ENCODE measurements around the gene METTL1. TPM values are rescaled to one million over a fixed set of nuclear protein-coding genes. Genes with fewer than 3 reads are reported as not detected.

The METTL1 gene
- total RNA-seq, 1 donor from 2014 or later: 5.8 TPM

DNA sequence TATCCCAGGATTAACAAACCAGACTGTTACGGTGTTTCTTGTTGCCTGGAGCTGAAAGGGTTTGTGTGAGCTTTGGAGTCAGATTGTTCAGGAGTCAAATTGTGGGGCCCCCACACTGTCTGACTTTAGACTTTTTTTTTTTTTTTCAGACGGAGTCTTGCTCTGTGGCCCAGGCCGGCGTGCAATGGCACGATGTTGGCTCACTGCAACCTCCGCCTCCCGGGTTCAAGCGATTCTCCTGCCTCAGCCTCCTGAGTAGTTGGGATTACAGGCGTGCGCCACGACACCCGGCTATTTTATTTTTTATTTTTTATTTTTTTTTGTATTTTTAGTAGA lies 11.5 kb upstream of the METTL1 start:
- Histone ChIP-seq H3K36me3 (ENCODE audit: control insufficient read depth, insufficient read depth, low read length) (peaks cover 11% of the 10 kb centered on the region), H3K4me3 (ENCODE audit: low read depth, low read length) (peak overlapping the region; percentile 73), H3K27me3 (ENCODE audit: control insufficient read depth, insufficient read depth, low read length) (no peaks in the 10 kb centered on the region)
- FAIRE-seq: no peak
- no peak for TF ChIP-seq CTCF (IDR thresholded peaks at IDR 0.05; ENCODE audit: insufficient read depth, low read length, severe bottlenecking)
- no peak for DNase-seq (ENCODE audit: low read depth)

- Histone ChIP-seq H3K4me3 (ENCODE audit: low read depth, low read length) (peak within 1 kb of the TSS; percentile 73), H3K36me3 (ENCODE audit: control insufficient read depth, insufficient read depth, low read length) (peaks cover 11% of the 10 kb centered on the region), H3K27me3 (ENCODE audit: control insufficient read depth, insufficient read depth, low read length) (no peaks in the 10 kb centered on the region)
- DNase-seq (ENCODE audit: low read depth): peak; percentile 79
- FAIRE-seq: no peak
- peak; percentile 93 for TF ChIP-seq CTCF (IDR thresholded peaks at IDR 0.05; ENCODE audit: insufficient read depth, low read length, severe bottlenecking)
Observed at GRCh38 chr12:57782608-57783465, 10.9 kb upstream of the METTL1 start, which contains the start of gene TSFM. Gene TSFM, plus strand, starts transcription at chr12:57782787. Its CDS starts 15 bp downstream, at chr12:57782802.

DNA sequence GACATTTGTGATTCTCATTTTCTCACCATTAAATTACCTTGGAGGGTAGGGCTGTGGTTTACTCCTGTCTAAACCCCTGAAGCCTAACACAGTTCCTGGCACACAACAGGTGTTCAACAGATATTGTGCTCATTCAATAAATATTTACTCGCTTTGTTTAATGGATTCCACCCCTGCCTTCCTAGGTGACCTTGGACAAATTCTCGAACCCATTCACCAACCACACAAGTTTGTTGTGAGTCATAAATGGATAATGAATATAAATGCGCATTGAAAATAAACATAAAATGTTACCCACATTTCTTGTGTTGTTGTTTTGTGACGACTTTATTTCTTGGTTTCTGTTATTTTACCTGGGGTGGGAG lies 10.3 kb upstream of the METTL1 start:
- no peak for TF ChIP-seq CTCF (IDR thresholded peaks at IDR 0.05; ENCODE audit: insufficient read depth, low read length, severe bottlenecking)
- Histone ChIP-seq H3K27me3 (ENCODE audit: control insufficient read depth, insufficient read depth, low read length) (no peaks in the 10 kb centered on the region), H3K4me3 (ENCODE audit: low read depth, low read length) (no peak overlapping the region), H3K36me3 (ENCODE audit: control insufficient read depth, insufficient read depth, low read length) (peaks cover 9% of the 10 kb centered on the region)
- no peak for FAIRE-seq
- no peak for DNase-seq (ENCODE audit: low read depth)

- H3K36me3 ChIP-seq (ENCODE audit: control insufficient read depth, insufficient read depth, low read length): peaks cover 8% of the 10 kb centered on the region
- no peaks in the 10 kb centered on the region for H3K27me3 ChIP-seq (ENCODE audit: control insufficient read depth, insufficient read depth, low read length)
- no peak overlapping the region for H3K4me3 ChIP-seq (ENCODE audit: low read depth, low read length)
- no peak for DNase-seq (ENCODE audit: low read depth)
- no peak for TF ChIP-seq CTCF (IDR thresholded peaks at IDR 0.05; ENCODE audit: insufficient read depth, low read length, severe bottlenecking)
- FAIRE-seq: no peak
Observed at GRCh38 chr12:57781801-57782200, 9.9 kb upstream of the METTL1 start.

- Histone ChIP-seq H3K27me3 (ENCODE audit: control insufficient read depth, insufficient read depth, low read length) (no peaks in the 10 kb centered on the region), H3K4me3 (ENCODE audit: low read depth, low read length) (no peak overlapping the region), H3K36me3 (ENCODE audit: control insufficient read depth, insufficient read depth, low read length) (peaks cover 4% of the 10 kb centered on the region)
- DNase-seq (ENCODE audit: low read depth): no peak
- no peak for FAIRE-seq
- TF ChIP-seq CTCF (IDR thresholded peaks at IDR 0.05; ENCODE audit: insufficient read depth, low read length, severe bottlenecking): no peak
Observed at GRCh38 chr12:57781244-57781643, 9.3 kb upstream of the METTL1 start.

Measured in bronchial epithelial cell (primary cell).